ENCODE data around the gene UNC5CL.

DNA sequence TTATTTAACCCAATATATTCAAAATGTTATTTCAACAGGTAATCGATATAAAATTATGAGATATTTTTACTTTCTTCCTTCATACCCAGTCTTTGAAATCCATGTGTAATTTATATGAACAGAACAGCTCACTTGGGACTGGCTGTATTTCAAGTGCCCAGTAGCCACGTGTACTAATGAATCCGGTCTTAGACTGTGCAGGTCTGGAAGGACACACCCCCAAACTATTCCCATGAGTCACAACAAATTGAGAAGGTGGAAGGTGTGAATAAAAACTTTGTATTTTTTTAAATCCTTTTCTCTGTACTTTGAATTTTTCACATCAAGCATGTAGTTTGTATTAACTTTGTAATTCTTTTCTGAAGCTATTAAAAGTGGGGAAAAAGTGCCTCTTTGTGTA, 2.8 kb downstream of the UNC5CL start:
- TF ChIP-seq FOXM1 (IDR thresholded peaks at IDR 0.05; ENCODE audit: borderline replicate concordance, low read depth) (no peak), EP300 (IDR thresholded peaks at IDR 0.05; ENCODE audit: borderline replicate concordance) (no peak), EGR1 (IDR thresholded peaks at IDR 0.05) (no peak), CEBPB (IDR thresholded peaks at IDR 0.05) (no peak), CREB1 (IDR thresholded peaks at IDR 0.05; ENCODE audit: low read depth) (no peak)
- TF ChIP-seq, protein P1, sequence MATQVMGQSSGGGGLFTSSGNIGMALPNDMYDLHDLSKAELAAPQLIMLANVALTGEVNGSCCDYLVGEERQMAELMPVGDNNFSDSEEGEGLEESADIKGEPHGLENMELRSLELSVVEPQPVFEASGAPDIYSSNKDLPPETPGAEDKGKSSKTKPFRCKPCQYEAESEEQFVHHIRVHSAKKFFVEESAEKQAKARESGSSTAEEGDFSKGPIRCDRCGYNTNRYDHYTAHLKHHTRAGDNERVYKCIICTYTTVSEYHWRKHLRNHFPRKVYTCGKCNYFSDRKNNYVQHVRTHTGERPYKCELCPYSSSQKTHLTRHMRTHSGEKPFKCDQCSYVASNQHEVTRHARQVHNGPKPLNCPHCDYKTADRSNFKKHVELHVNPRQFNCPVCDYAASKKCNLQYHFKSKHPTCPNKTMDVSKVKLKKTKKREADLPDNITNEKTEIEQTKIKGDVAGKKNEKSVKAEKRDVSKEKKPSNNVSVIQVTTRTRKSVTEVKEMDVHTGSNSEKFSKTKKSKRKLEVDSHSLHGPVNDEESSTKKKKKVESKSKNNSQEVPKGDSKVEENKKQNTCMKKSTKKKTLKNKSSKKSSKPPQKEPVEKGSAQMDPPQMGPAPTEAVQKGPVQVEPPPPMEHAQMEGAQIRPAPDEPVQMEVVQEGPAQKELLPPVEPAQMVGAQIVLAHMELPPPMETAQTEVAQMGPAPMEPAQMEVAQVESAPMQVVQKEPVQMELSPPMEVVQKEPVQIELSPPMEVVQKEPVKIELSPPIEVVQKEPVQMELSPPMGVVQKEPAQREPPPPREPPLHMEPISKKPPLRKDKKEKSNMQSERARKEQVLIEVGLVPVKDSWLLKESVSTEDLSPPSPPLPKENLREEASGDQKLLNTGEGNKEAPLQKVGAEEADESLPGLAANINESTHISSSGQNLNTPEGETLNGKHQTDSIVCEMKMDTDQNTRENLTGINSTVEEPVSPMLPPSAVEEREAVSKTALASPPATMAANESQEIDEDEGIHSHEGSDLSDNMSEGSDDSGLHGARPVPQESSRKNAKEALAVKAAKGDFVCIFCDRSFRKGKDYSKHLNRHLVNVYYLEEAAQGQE (IDR thresholded peaks at IDR 0.05; ENCODE audit: low read depth): no peak
